Activated CD4-positive, alpha-beta T cell treated with anti-CD3 and anti-CD28 coated beads for 36 hours (primary cell): ENCODE measurements around the gene CPED1. TPM values are rescaled to one million over a fixed set of nuclear protein-coding genes. Genes with fewer than 3 reads are reported as not detected.
A peak's percentile ranks its signal among the peaks of the same experiment; 100 is the strongest.

Experiments
- ATAC-seq: fragments of 200-7000 bp; cut with Tn5 transposase; one replicate; pipeline ENCODE4 v1.10.0; 2021; ENCODE audit warnings: mild to moderate bottlenecking, moderate library complexity
- CTCF ChIA-PET: fragments of 350-600 bp; sonication (Branson Sonifier 250); formaldehyde crosslinking; loops from one replicate; lab custom pipeline; 2021; ENCODE audit warnings: antibody characterized with exemption; lab: Charles Lee
- POLR2A ChIA-PET: fragments of 350-600 bp; sonication (Branson Sonifier 250); formaldehyde crosslinking; loops from one replicate; lab custom pipeline; 2021; ENCODE audit warnings: antibody characterized with exemption, inconsistent platforms; lab: Charles Lee
- DNase-seq: peaks from one replicate; pipeline ENCODE4 v3.0.0-alpha.2; 2020
- H3K27ac Mint-ChIP-seq: one replicate; pipeline ENCODE4 v1.8.0; 2021; ENCODE audit warnings: mixed read lengths
- H3K27me3 Mint-ChIP-seq: one replicate; pipeline ENCODE4 v1.8.0; 2021; ENCODE audit warnings: mixed read lengths
- H3K36me3 Mint-ChIP-seq: one replicate; pipeline ENCODE4 v1.8.0; 2021; ENCODE audit warnings: low read depth, mixed read lengths
- H3K4me1 Mint-ChIP-seq: one replicate; pipeline ENCODE4 v1.8.0; 2021; ENCODE audit warnings: mixed read lengths
- H3K4me3 Mint-ChIP-seq: one replicate; pipeline ENCODE4 v1.8.0; 2021; ENCODE audit warnings: mild to moderate bottlenecking, moderate library complexity, mixed read lengths
- H3K9me3 Mint-ChIP-seq: one replicate; pipeline ENCODE4 v1.8.0; 2021; ENCODE audit warnings: low read depth, mixed read lengths
- intact Hi-C, 2 experiments: fragments of 100-400 bp; cut with DNase I in 1 of 2; cut with micrococcal nuclease in 1 of 2; formaldehyde crosslinking; loops; one replicate each; pipeline versions ENCODE4 v1.14.2 to v1.15.1; 2022 to 2024; cut with DNase I, micrococcal nuclease
- total RNA-seq, 2 experiments: library from RNA; stranded (reverse); gene quantifications; one replicate each; pipeline ENCODE4 v1.2.3, GENCODE V29; 2021

The CPED1 gene
- total RNA-seq, 2 experiments from 2014 or later, result not detected

GRCh38 chr7:120951309-120951699 is 37.2 kb upstream of the CPED1 start:
- H3K36me3 Mint-ChIP-seq, result peaks cover 25% of the 10 kb centered on the region
- CTCF ChIA-PET, result interaction anchor here (0.9 to 1.0 kb wide), 2 partner anchors 9 to 20 kb away, joined by 3 read pairs; no protein-coding TSS in a partner anchor

GRCh38 chr7:120951826-120952225 is 36.7 kb upstream of the CPED1 start:
- ATAC-seq, result no peak
- peak overlapping the region; percentile 97 for H3K4me3 Mint-ChIP-seq
- peaks cover 27% of the 10 kb centered on the region for H3K4me1 Mint-ChIP-seq
- POLR2A ChIA-PET, result interaction anchor here (1.0 to 1.3 kb wide), 2 partner anchors 10 to 28 kb away, joined by 4 to 5 read pairs; no protein-coding TSS in a partner anchor
- peak; percentile 11 for DNase-seq
- intact Hi-C loops, result loop anchor here (1.0 to 10.0 kb wide), 6 partner anchors 35 to 593 kb away; partner anchors contain the start of genes FAM3C (in 2 of the 2) and CPED1 (in 1 of the 2)
- peaks cover 2% of the 10 kb centered on the region for H3K27me3 Mint-ChIP-seq
- H3K27ac Mint-ChIP-seq, result peak overlapping the region; percentile 97
- CTCF ChIA-PET, result interaction anchor here (1.0 kb wide), 1 partner anchor 19 kb away, joined by 3 read pairs; no protein-coding TSS in a partner anchor
- H3K36me3 Mint-ChIP-seq, result peaks cover 26% of the 10 kb centered on the region
- H3K9me3 Mint-ChIP-seq, result no peaks in the 10 kb centered on the region

More at GRCh38 chr7:120951309-120951699, 37.2 kb upstream of the CPED1 start:
- ATAC-seq (no peak), DNase-seq (no peak)
- intact Hi-C loops, result loop anchor here (1.0 to 10.0 kb wide), 6 partner anchors 35 to 593 kb away; partner anchors contain the start of genes FAM3C (in 2 of the 2) and CPED1 (in 1 of the 2)
- Mint-ChIP-seq H3K27ac (peak overlapping the region; percentile 97), H3K4me3 (peak overlapping the region; percentile 97), H3K4me1 (peaks cover 27% of the 10 kb centered on the region), H3K27me3 (peaks cover 3% of the 10 kb centered on the region), H3K9me3 (no peaks in the 10 kb centered on the region)
- POLR2A ChIA-PET, result interaction anchor here (1.0 to 1.3 kb wide), 2 partner anchors 10 to 28 kb away, joined by 4 to 5 read pairs; no protein-coding TSS in a partner anchor

DNA sequence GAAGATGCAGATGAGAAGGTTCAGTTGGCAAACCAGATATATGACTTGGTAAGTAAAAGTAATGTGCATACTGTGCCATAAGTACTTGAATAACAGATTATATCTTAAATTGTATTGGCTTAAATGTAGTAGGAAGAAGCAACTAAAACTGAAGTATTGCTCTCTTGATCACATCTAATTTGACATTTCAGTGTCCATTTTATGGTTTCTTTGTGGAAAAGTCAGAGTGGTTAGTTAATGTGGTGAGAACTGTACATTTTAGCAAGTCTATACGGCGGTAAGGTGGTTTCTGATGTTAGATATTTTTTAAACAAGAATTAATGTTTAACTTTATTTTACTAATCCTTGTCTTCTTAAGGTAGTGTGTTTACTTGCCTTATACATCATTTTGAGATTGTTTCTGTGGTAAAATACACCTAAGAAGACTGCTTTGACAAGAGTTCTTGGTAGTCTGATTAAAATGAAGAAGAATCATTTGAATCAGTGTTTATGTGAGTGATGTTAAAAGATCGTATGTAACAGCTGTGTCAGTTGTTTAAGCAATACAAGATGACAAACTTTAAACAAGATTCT is 32.8 kb upstream of the CPED1 start:
- no peak overlapping the region for H3K4me3 Mint-ChIP-seq
- no peaks in the 10 kb centered on the region for H3K9me3 Mint-ChIP-seq
- DNase-seq (no peak), ATAC-seq (peak; percentile 28)
- H3K27ac Mint-ChIP-seq, result peak overlapping the region; percentile 72
- intact Hi-C loops, result loop anchor here in 1 of 2 experiments (10.0 kb wide), 1 partner anchor 589 kb away; no protein-coding TSS in a partner anchor
- CTCF ChIA-PET, result no interaction called here
- no peaks in the 10 kb centered on the region for H3K27me3 Mint-ChIP-seq
- POLR2A ChIA-PET, result no interaction called here
- H3K36me3 Mint-ChIP-seq, result peaks cover 33% of the 10 kb centered on the region
- H3K4me1 Mint-ChIP-seq, result peaks cover 19% of the 10 kb centered on the region

- ATAC-seq (no peak), DNase-seq (no peak)
- H3K9me3 Mint-ChIP-seq, result no peaks in the 10 kb centered on the region
- no peak overlapping the region for H3K27ac Mint-ChIP-seq
- intact Hi-C loops, result loop anchor here in 1 of 2 experiments (10.0 kb wide), 1 partner anchor 585 kb away; no protein-coding TSS in a partner anchor
- no peak overlapping the region for H3K4me3 Mint-ChIP-seq
- CTCF ChIA-PET, result interaction anchor here (1.3 kb wide), 1 partner anchor 9 kb away, joined by 3 read pairs; the partner anchor contains the start of gene ING3
- peaks cover 22% of the 10 kb centered on the region for H3K4me1 Mint-ChIP-seq
- no peaks in the 10 kb centered on the region for H3K27me3 Mint-ChIP-seq
- peaks cover 25% of the 10 kb centered on the region for H3K36me3 Mint-ChIP-seq
- POLR2A ChIA-PET, result no interaction called here
These were observed 28.5 kb upstream of the CPED1 start for GRCh38 chr7:120959929-120960484.

DNA sequence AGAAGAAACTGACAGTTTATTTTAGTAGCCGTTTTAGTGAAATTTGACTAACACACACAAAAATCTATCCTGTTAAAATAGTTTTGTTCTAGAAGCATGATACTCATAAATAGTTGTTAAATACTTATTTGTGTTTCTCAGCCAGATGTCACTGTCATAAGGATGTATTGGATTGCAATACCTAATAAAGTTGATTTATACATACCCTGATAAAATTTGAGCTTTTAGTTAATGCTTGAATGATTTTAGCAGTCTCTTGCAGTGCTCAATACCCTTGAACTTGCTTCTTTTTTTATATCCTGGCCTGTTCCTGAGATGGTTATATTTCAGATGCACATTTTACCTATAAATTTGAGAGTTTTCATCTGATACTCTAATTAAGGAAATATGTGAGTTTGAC is 27.8 kb upstream of the CPED1 start:
- no peak for DNase-seq
- CTCF ChIA-PET, result interaction anchor here (1.3 to 2.6 kb wide), 2 partner anchors 10 to 26 kb away, joined by 3 to 9 read pairs; partner anchors contain the start of gene ING3
- H3K9me3 Mint-ChIP-seq, result no peaks in the 10 kb centered on the region

GRCh38 chr7:120961638-120962173 is 26.8 kb upstream of the CPED1 start:
- DNase-seq (no peak), ATAC-seq (no peak)
- Mint-ChIP-seq H3K4me3 (no peak overlapping the region), H3K9me3 (no peaks in the 10 kb centered on the region), H3K4me1 (peaks cover 14% of the 10 kb centered on the region), H3K27ac (peak overlapping the region; percentile 14), H3K36me3 (peaks cover 20% of the 10 kb centered on the region), H3K27me3 (no peaks in the 10 kb centered on the region)
- intact Hi-C loops, result no loop called here
- POLR2A ChIA-PET, result interaction anchor here (1.5 kb wide), 1 partner anchor 11 kb away, joined by 5 read pairs; the partner anchor contains the start of gene ING3
- CTCF ChIA-PET, result interaction anchor here (1.4 to 2.6 kb wide), 2 partner anchors 25 to 146 kb away, joined by 5 to 9 read pairs; no protein-coding TSS in a partner anchor

More for the DNA sequence above, 27.8 kb upstream of the CPED1 start:
- H3K27me3 Mint-ChIP-seq, result no peaks in the 10 kb centered on the region
- POLR2A ChIA-PET, result interaction anchor here (1.5 kb wide), 1 partner anchor 10 kb away, joined by 5 read pairs; the partner anchor contains the start of gene ING3
- H3K27ac Mint-ChIP-seq, result no peak overlapping the region
- no peak overlapping the region for H3K4me3 Mint-ChIP-seq
- intact Hi-C loops, result no loop called here
- peaks cover 19% of the 10 kb centered on the region for H3K4me1 Mint-ChIP-seq
- no peak for ATAC-seq
- peaks cover 22% of the 10 kb centered on the region for H3K36me3 Mint-ChIP-seq

DNA sequence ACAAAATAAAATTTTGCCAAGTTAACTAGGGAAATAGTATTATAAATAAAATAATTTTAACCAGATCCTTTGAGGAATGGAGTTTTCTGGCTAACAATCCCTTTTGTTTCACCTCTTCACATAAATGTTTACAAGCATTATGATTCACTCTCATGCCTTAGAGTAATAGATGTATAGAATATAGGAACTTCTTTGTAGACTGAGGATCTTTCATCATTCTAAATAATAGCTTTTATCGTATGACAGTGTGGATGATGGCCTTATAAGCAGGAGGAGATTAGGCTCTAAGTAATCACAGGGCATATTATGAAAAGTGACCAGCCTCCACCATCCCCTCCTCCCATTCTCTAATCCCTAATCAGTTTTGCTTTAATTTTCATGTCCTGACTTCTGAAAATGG is 24.4 kb upstream of the CPED1 start:
- H3K27me3 Mint-ChIP-seq, result no peaks in the 10 kb centered on the region
- ATAC-seq, result no peak
- DNase-seq, result no peak
- H3K4me1 Mint-ChIP-seq, result peaks cover 14% of the 10 kb centered on the region
- intact Hi-C loops, result no loop called here
- H3K4me3 Mint-ChIP-seq, result no peak overlapping the region
- no peaks in the 10 kb centered on the region for H3K9me3 Mint-ChIP-seq
- POLR2A ChIA-PET, result no interaction called here
- peaks cover 25% of the 10 kb centered on the region for H3K36me3 Mint-ChIP-seq
- H3K27ac Mint-ChIP-seq, result no peak overlapping the region
- CTCF ChIA-PET, result interaction anchor here (1.6 kb wide), 1 partner anchor 23 kb away, joined by 9 read pairs; the partner anchor contains the start of gene CPED1

DNA sequence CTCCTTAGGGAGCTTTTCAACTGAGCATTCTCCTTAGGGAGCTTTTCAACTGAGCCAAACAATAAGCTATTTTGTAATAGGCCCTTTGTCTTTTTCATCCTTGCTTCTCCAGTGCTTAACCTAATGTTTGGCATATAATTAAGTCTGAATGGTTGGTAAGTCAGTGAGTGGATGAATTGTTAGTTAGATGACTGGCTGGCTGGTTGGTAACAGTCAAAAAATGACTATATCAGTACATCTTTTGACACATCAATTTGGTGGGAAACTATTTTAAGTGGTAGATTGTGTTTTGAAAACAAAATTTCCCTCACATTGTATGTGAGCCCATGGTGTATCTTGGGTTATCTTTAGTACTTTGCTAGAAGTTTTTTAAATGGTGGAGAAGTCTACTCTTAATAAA is 21.6 kb upstream of the CPED1 start:
- POLR2A ChIA-PET, result no interaction called here
- H3K4me3 Mint-ChIP-seq, result no peak overlapping the region
- ATAC-seq, result peak; percentile 51
- no peaks in the 10 kb centered on the region for H3K9me3 Mint-ChIP-seq
- DNase-seq, result no peak
- H3K27me3 Mint-ChIP-seq, result no peaks in the 10 kb centered on the region
- CTCF ChIA-PET, result interaction anchor here (0.6 to 1.2 kb wide), 2 partner anchors 141 to 175 kb away, joined by 3 read pairs; no protein-coding TSS in a partner anchor
- H3K4me1 Mint-ChIP-seq, result peaks cover 4% of the 10 kb centered on the region
- intact Hi-C loops, result no loop called here
- H3K27ac Mint-ChIP-seq, result peak overlapping the region; percentile 6
- peaks cover 34% of the 10 kb centered on the region for H3K36me3 Mint-ChIP-seq

GRCh38 chr7:120973849-120974248 is 14.7 kb upstream of the CPED1 start:
- no peaks in the 10 kb centered on the region for H3K4me1 Mint-ChIP-seq
- CTCF ChIA-PET, result interaction anchor here (1.6 kb wide), 1 partner anchor 14 kb away, joined by 5 read pairs; the partner anchor contains the start of gene CPED1
- POLR2A ChIA-PET, result no interaction called here
- DNase-seq, result no peak
- intact Hi-C loops, result no loop called here
- no peak overlapping the region for H3K4me3 Mint-ChIP-seq
- peaks cover 33% of the 10 kb centered on the region for H3K36me3 Mint-ChIP-seq
- no peaks in the 10 kb centered on the region for H3K9me3 Mint-ChIP-seq
- no peak for ATAC-seq
- H3K27me3 Mint-ChIP-seq, result no peaks in the 10 kb centered on the region
- no peak overlapping the region for H3K27ac Mint-ChIP-seq

- intact Hi-C loops, result loop anchor here (10.0 kb wide), 2 partner anchors 565 to 1015 kb away; no protein-coding TSS in a partner anchor
- Mint-ChIP-seq H3K27me3 (no peaks in the 10 kb centered on the region), H3K27ac (no peak overlapping the region), H3K4me3 (no peak overlapping the region), H3K36me3 (peaks cover 6% of the 10 kb centered on the region), H3K4me1 (peaks cover 9% of the 10 kb centered on the region), H3K9me3 (no peaks in the 10 kb centered on the region)
- ChIA-PET POLR2A (interaction anchor here (0.9 kb wide), 1 partner anchor 28 kb away, joined by 4 read pairs; no protein-coding TSS in a partner anchor), CTCF (interaction anchor here (0.7 to 1.6 kb wide), 3 partner anchors 9 to 134 kb away, joined by 3 to 5 read pairs (median 3); no protein-coding TSS in a partner anchor)
- DNase-seq (no peak), ATAC-seq (peak; percentile 58)
These were observed 8.6 kb upstream of the CPED1 start for GRCh38 chr7:120979765-120980499.
